PC-3 (cell line): ENCODE data around the gene SIAE. TPM values are rescaled to one million over a fixed set of nuclear protein-coding genes. Genes with fewer than 3 reads are reported as not detected.

Experiments used
- ATAC-seq: fragments of 200-7000 bp; cut with Tn5 transposase; 2 replicates; pipeline ENCODE4 v1.9.1; 2020; ENCODE audit warnings: mild to moderate bottlenecking, moderate library complexity
- BruUV-seq: library from RNA; stranded (reverse); fragments of 400-500 nt; replicated peaks from 2 replicates; lab custom pipeline; 2021; lab: Mats Ljungman, UMichigan
- CTCF ChIA-PET: fragments of 300-600 bp; sonication (Branson Sonifier 250); formaldehyde crosslinking; loops from one replicate; lab custom pipeline; 2022; ENCODE audit warnings: antibody characterized with exemption; lab: Charles Lee
- POLR2A ChIA-PET: fragments of 300-600 bp; sonication (Branson Sonifier 250); formaldehyde crosslinking; loops from one replicate; lab custom pipeline; 2022; ENCODE audit warnings: antibody characterized with exemption; ENCODE audit not compliant: unreplicated experiment; lab: Charles Lee
- DNase-seq: peaks from one replicate; pipeline ENCODE4 v3.0.0-alpha.2; 2015
- H2AFZ ChIP-seq: fragments of 300-600 bp; sonication (generic); 2 replicates; pipeline ENCODE4 v1.6.0; 2016; ENCODE audit warnings: antibody characterized with exemption, low read length
- H3F3A ChIP-seq: fragments of 300-600 bp; sonication (generic); one replicate; pipeline ENCODE4 v1.6.0; 2017; ENCODE audit warnings: antibody characterized with exemption, low read length, control low read depth, mild to moderate bottlenecking; ENCODE audit not compliant: unreplicated experiment
- H3K27ac ChIP-seq: fragments of 300-600 bp; sonication (generic); 2 replicates; pipeline ENCODE4 v1.5.1; 2016; ENCODE audit warnings: mild to moderate bottlenecking, low read length
- H3K27me3 ChIP-seq: fragments of 300-600 bp; sonication (generic); 2 replicates; pipeline ENCODE4 v1.6.1; 2016; ENCODE audit warnings: low read length, mixed read lengths
- H3K36me3 ChIP-seq: fragments of 300-600 bp; sonication (generic); 2 replicates; pipeline ENCODE4 v1.6.1; 2016; ENCODE audit warnings: low read depth, mixed run types, low read length, mixed read lengths
- H3K4me1 ChIP-seq: fragments of 300-600 bp; sonication (generic); 2 replicates; pipeline ENCODE4 v1.5.1; 2016; ENCODE audit warnings: low read length; ENCODE audit not compliant: insufficient read depth
- H3K4me2 ChIP-seq: fragments of 300-600 bp; sonication (generic); 2 replicates; pipeline ENCODE4 v1.6.0; 2016; ENCODE audit warnings: low read length
- H3K4me3 ChIP-seq: fragments of 300-600 bp; sonication (generic); 2 replicates; pipeline ENCODE4 v1.5.1; 2016; ENCODE audit warnings: mild to moderate bottlenecking, low read length, mixed read lengths
- H3K79me2 ChIP-seq: fragments of 300-600 bp; sonication (generic); 2 replicates; pipeline ENCODE4 v1.6.1; 2017; ENCODE audit warnings: low read length, mixed read lengths
- H3K9ac ChIP-seq: fragments of 300-600 bp; sonication (generic); 2 replicates; pipeline ENCODE4 v1.6.0; 2016; ENCODE audit warnings: mild to moderate bottlenecking, low read length
- H3K9me2 ChIP-seq: fragments of 300-600 bp; sonication (generic); replicated peaks from 2 replicates; pipeline ENCODE4 v1.6.1; 2016; ENCODE audit warnings: mixed run types, low read length, mixed read lengths
- H3K9me3 ChIP-seq: fragments of 300-600 bp; sonication (generic); 2 replicates; pipeline ENCODE4 v1.6.1; 2016; ENCODE audit warnings: low read length, mixed read lengths
- H4K20me1 ChIP-seq: fragments of 300-600 bp; sonication (generic); 2 replicates; pipeline ENCODE4 v1.6.1; 2016; ENCODE audit warnings: low read length, mixed read lengths
- EZH2 ChIP-seq: fragments of 300-600 bp; sonication (generic); IDR thresholded peaks from one replicate; pipeline ENCODE4 v1.6.1; 2017; ENCODE audit warnings: antibody characterized with exemption, mild to moderate bottlenecking, low read length; ENCODE audit not compliant: unreplicated experiment
- EZH2phosphoT487 ChIP-seq: fragments of 300-600 bp; sonication (generic); IDR thresholded peaks from 2 replicates; pipeline ENCODE4 v1.6.1; 2018; ENCODE audit warnings: mild to moderate bottlenecking, antibody characterized with exemption, low read length, borderline replicate concordance
- intact Hi-C: fragments of 100-400 bp; cut with micrococcal nuclease; formaldehyde crosslinking; loops from 2 replicates; pipeline ENCODE4 v1.9.0; 2023
- total RNA-seq: library from RNA; depleted of rRNA; stranded (reverse); fragments of >200 nt; gene quantifications from 2 replicates; pipeline ENCODE4 v1.2.3, GENCODE V29; 2014
- TF ChIP-seq, protein P1 (sequence below): fragments of 300-600 bp; sonication (generic); conservative IDR thresholded peaks from 2 replicates; pipeline ENCODE4 v1.5.1; 2017; ENCODE audit warnings: antibody characterized with exemption, low read depth, mild to moderate bottlenecking, low read length

Gene SIAE
- total RNA-seq, 1 experiment from 2014 or later, result 17.6 TPM

DNA sequence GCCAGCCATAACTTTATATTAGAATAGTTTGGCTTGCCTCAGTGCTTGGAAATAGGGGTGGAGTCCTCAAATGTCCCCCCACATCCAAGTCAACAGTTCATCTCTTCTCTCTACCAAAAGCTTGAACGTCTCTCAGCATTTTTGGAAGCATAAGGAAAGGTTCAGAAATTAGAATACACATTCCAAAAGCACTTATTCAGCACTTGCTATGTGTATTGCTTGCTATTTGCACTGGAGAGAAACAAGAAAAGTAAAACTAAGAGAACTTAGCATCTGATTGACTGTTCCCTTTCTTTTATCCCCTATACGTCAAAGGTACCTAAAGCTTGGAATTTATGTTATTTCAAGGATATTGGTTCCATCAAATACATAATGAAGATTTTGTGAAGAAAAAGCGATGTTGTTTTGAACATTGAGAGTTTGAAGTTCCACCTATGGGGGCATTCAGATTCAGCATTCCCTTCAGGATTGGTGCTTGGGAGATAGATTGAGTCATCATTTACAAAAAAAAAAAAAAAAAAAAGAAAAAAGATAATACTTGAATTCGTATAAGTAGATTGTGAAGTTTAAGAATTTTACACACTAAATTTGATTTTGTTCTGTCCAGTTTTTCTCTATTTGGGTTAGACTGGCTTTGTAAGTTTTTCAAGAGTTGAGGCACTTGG lies 49.5 kb downstream of the SIAE start:
- peaks cover 7% of the 10 kb centered on the region; the same call in 1 of the 2 replicates for H4K20me1 ChIP-seq
- H3K36me3 ChIP-seq, result peaks cover 33% of the 10 kb centered on the region; the same call in 1 of the 2 replicates
- DNase-seq (no peak), ATAC-seq (no peak)
- peak overlapping the region; percentile 81 for H3K4me3 ChIP-seq
- H3K4me1 ChIP-seq, result peaks cover 17% of the 10 kb centered on the region
- H3K27ac ChIP-seq, result no peak overlapping the region
- no peaks in the 10 kb centered on the region for H3F3A ChIP-seq
- H3K27me3 ChIP-seq, result 0 out of 2 replicates have a peak, but pooled peaks cover 4% of the 10 kb centered on the region
- intact Hi-C loops, result loop anchor here (5.0 kb wide), 1 partner anchor 328 kb away; the partner anchor contains the start of gene CCDC15
- no TSS peak for BruUV-seq
- H3K9me3 ChIP-seq, result no peaks in the 10 kb centered on the region
- CTCF ChIA-PET, result interaction anchor here (1.0 kb wide), 1 partner anchor 10 kb away, joined by 4 read pairs; no protein-coding TSS in a partner anchor
- peak overlapping the region; percentile 92; the same call in 1 of the 2 replicates for H3K9ac ChIP-seq
- H3K9me2 ChIP-seq, result no peaks in the 10 kb centered on the region
- TF ChIP-seq, protein P1, sequence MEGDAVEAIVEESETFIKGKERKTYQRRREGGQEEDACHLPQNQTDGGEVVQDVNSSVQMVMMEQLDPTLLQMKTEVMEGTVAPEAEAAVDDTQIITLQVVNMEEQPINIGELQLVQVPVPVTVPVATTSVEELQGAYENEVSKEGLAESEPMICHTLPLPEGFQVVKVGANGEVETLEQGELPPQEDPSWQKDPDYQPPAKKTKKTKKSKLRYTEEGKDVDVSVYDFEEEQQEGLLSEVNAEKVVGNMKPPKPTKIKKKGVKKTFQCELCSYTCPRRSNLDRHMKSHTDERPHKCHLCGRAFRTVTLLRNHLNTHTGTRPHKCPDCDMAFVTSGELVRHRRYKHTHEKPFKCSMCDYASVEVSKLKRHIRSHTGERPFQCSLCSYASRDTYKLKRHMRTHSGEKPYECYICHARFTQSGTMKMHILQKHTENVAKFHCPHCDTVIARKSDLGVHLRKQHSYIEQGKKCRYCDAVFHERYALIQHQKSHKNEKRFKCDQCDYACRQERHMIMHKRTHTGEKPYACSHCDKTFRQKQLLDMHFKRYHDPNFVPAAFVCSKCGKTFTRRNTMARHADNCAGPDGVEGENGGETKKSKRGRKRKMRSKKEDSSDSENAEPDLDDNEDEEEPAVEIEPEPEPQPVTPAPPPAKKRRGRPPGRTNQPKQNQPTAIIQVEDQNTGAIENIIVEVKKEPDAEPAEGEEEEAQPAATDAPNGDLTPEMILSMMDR, result no peak
- peak overlapping the region; percentile 85 for H3K4me2 ChIP-seq
- POLR2A ChIA-PET, result interaction anchor here (0.6 kb wide), 2 partner anchors 14 to 146 kb away, joined by 3 to 9 read pairs; no protein-coding TSS in a partner anchor
- H3K79me2 ChIP-seq, result peaks cover 31% of the 10 kb centered on the region
- no peak overlapping the region for H2AFZ ChIP-seq

DNA sequence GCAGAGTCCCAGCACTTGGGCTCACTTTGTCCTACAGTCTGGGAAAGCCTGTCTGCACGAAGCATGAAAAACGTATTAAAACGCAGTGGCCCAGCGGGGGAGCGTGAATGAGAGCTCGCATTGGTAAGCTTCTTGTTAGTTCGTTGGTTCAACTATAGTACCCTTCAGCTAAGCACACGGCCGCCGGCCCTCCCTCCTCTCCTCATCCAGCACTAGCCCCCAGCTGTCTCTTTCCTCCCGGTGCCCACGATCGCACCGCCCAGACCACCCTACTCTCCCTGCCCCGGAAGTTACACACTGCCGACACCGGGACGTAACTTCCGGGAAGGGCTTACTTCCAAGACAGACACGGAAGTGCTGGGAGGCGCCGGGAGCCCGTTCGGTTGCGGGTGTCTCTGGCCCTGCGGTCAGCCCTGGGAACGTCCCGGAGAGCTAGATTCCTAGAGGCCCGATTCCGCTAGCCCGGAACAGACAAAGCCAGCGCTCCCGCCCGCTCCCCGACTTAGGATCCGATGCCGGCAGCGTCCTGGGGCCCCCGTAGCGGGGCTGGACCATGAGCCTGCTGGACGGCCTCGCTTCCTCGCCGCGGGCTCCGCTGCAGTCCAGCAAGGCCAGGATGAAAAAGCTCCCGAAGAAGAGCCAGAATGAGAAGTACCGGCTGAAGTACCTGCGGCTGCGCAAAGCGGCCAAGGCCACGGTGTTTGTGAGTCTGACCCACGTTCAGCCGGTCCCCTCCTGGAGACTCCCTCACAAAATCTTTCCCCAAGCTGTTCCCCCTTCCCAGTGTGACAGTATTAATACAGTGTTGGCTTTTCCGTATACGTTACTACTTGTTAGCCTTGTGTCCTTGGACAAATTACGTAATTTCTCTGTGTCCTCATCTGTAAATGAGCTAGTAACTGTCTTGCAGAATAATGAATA lies 50.7 kb downstream of the SIAE start, which contains the start of gene TBRG1:
TSS of gene TBRG1 (plus strand) at position 334 of the 921 bp plus-strand sequence. CDS start at position 554, 220 bp downstream.
- ChIA-PET CTCF (interaction anchor here (0.7 to 1.0 kb wide), 2 partner anchors 11 to 46 kb away, joined by 3 to 4 read pairs; no protein-coding TSS in a partner anchor), POLR2A (interaction anchor here (0.5 to 0.7 kb wide), 8 partner anchors 15 to 1809 kb away, joined by 3 to 9 read pairs (median 4); no protein-coding TSS in a partner anchor)
- peak within 1 kb of the TSS; percentile 81 for H3K4me3 ChIP-seq

More for the DNA sequence above, 50.7 kb downstream of the SIAE start, which contains the start of gene TBRG1:
- H3K27me3 ChIP-seq, result 0 out of 2 replicates have a peak, but pooled peaks cover 6% of the 10 kb centered on the region
- peak; percentile 96 for ATAC-seq
- intact Hi-C loops, result loop anchor here (5.0 kb wide), 1 partner anchor 330 kb away; the partner anchor contains the start of gene CCDC15
- H2AFZ ChIP-seq, result peak within 1 kb of the TSS; percentile 80
- peaks cover 7% of the 10 kb centered on the region; the same call in 1 of the 2 replicates for H4K20me1 ChIP-seq
- H3K4me2 ChIP-seq, result peak within 1 kb of the TSS; percentile 85
- H3F3A ChIP-seq, result no peaks in the 10 kb centered on the region
- peak; percentile 88 for DNase-seq
- no peaks in the 10 kb centered on the region for H3K9me3 ChIP-seq
- TF ChIP-seq EZH2 (no peak), EZH2phosphoT487 (no peak)
- TF ChIP-seq, protein P1, result no peak
- BruUV-seq, result TSS peak; percentile 67
- H3K27ac ChIP-seq, result peak within 1 kb of the TSS; percentile 64
- H3K79me2 ChIP-seq, result peaks cover 31% of the 10 kb centered on the region
- H3K9ac ChIP-seq, result peak within 1 kb of the TSS; percentile 92
- peaks cover 17% of the 10 kb centered on the region for H3K4me1 ChIP-seq
- no peaks in the 10 kb centered on the region for H3K9me2 ChIP-seq
- H3K36me3 ChIP-seq, result peaks cover 28% of the 10 kb centered on the region; the same call in 1 of the 2 replicates
